ENCODE results near the gene VPS51. TPM values are rescaled to one million over a fixed set of nuclear protein-coding genes. Genes with fewer than 3 reads are reported as not detected.

VPS51 gene
- total and polyA plus RNA-seq, 11 donors: 78.4 to 165 (median 101) TPM

DNA sequence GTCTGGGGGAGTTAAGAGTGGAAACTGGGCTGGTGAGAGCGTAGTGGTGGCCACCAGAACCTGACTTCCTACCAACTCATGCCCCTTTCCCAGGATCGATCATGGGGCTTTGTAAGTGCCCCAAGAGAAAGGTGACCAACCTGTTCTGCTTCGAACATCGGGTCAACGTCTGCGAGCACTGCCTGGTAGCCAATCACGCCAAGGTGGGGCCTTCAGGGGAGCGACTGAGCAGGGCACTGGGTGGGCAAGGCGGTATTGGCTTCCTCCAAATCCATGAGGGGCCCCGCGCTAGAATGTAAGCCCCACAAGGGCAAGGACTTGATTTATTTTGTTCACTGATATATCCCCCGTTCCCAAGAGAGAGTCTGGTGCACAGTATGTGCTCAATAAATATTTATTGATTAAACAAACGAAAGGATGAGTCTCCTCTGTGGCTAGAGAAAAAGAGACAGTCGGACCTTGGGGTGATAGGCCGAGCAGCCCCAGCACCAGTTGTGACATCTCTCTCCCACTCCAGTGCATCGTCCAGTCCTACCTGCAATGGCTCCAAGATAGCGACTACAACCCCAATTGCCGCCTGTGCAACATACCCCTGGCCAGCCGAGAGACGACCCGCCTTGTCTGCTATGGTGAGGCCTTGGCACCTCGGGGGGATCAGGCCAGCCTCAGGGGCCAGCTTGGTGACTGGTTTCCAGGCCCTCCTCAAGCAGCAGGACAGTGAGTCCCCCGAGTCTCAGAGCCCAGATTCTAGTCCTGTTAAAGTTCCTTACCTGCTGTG is 11.2 kb upstream of the VPS51 start:
- DNase-seq (no peak), ATAC-seq (peak in 2 of 4 donors; percentile 5 to 8)
- TF ChIP-seq POLR2A (IDR thresholded peaks at IDR 0.05): no peak
- TF ChIP-seq, protein P1, sequence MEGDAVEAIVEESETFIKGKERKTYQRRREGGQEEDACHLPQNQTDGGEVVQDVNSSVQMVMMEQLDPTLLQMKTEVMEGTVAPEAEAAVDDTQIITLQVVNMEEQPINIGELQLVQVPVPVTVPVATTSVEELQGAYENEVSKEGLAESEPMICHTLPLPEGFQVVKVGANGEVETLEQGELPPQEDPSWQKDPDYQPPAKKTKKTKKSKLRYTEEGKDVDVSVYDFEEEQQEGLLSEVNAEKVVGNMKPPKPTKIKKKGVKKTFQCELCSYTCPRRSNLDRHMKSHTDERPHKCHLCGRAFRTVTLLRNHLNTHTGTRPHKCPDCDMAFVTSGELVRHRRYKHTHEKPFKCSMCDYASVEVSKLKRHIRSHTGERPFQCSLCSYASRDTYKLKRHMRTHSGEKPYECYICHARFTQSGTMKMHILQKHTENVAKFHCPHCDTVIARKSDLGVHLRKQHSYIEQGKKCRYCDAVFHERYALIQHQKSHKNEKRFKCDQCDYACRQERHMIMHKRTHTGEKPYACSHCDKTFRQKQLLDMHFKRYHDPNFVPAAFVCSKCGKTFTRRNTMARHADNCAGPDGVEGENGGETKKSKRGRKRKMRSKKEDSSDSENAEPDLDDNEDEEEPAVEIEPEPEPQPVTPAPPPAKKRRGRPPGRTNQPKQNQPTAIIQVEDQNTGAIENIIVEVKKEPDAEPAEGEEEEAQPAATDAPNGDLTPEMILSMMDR (IDR thresholded peaks at IDR 0.05): no peak
- peak overlapping the region; percentile 44 to 93 (median 79) for H3K4me3 ChIP-seq
- peak overlapping the region; percentile 45 to 95 (median 90) for H3K27ac ChIP-seq
- H3K4me1 ChIP-seq: peaks cover 4 to 27% (median 16%) of the 10 kb centered on the region in 12 donors
- H3K27me3 ChIP-seq: no peaks in the 10 kb centered on the region
- no peaks in the 10 kb centered on the region for H3K9me3 ChIP-seq
- 47 to 53% (median 48%) methylated on average over 21 to 23 of the region's 23 CpGs for WGBS, 4 donors
- H3K36me3 ChIP-seq: peaks cover 0 to 48% (median 42%) of the 10 kb centered on the region in 9 donors
- intact Hi-C loops (cut with DNase I): loop anchor here in 7 of 10 donors (1.0 to 10.0 kb wide), 8 partner anchors 12 to 72 kb away; partner anchors contain the start of genes SAC3D1 (in 5 of the 7), ARL2 (in 4 of the 7), VPS51 (in 2 of the 7) and FAU (in 1 of the 7)

DNA sequence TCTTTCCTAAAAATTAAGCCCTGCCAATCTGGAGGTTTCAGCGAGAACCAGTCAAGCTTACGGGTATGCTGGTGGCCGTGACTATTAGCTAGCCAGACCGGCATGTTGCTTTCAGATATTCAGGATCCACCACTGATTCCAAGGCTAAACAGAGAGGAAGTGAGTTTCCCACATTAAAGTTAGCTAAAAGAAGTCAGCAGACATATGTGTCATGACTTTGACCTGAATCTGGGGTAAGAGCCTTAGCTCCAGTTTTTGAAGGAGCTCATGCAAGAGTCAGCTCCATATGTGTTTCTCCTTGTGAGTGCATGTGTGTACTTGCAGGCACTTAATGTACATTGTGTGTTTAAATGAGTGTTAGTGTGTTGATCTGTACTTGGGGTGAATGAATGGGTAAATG is 10.6 kb upstream of the VPS51 start:
- 79 to 97% (median 92%) methylated on average over 4 of the region's 4 CpGs for WGBS, 4 donors
- no peak overlapping the region for H3K4me3 ChIP-seq
- ATAC-seq: no peak

DNA sequence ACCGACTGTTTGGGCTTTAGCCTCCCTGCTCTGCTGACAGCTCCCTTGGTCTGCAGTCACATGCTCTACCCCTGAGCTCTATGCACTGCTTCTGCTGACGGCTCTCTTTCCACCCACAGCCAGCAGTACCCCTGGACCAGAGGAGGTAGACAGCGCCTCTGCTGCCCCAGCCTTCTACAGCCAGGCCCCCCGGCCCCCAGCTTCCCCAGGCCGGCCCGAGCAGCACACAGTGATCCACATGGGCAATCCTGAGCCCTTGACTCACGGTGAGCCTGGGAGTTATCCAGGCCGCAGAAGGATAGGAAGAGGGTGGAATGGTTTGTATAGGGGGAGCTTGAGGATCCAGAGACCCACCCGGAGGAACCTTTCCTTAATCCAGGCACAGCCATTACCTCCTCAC is 9.2 kb upstream of the VPS51 start:
- Histone ChIP-seq H3K27ac (no peak overlapping the region), H3K36me3 (peaks cover 0 to 51% (median 42%) of the 10 kb centered on the region in 9 donors), H3K4me1 (peaks cover 4 to 27% (median 16%) of the 10 kb centered on the region in 12 donors), H3K9me3 (no peaks in the 10 kb centered on the region), H3K4me3 (no peak overlapping the region), H3K27me3 (no peaks in the 10 kb centered on the region)
- DNase-seq (no peak), ATAC-seq (no peak)
- WGBS, 4 donors: 91 to 95% (median 93%) methylated on average over 7 to 9 of the region's 9 CpGs
- intact Hi-C loops (cut with DNase I): loop anchor here in 2 of 10 donors (10.0 kb wide), 1 partner anchor 72 kb away; the partner anchor contains the start of gene ARL2 (in 2 of the 2)
- TF ChIP-seq, protein P1 (IDR thresholded peaks at IDR 0.05): no peak
- TF ChIP-seq POLR2A (IDR thresholded peaks at IDR 0.05): no peak

More for the DNA sequence above, 10.6 kb upstream of the VPS51 start:
- Histone ChIP-seq H3K36me3 (peaks cover 0 to 51% (median 42%) of the 10 kb centered on the region in 9 donors), H3K9me3 (no peaks in the 10 kb centered on the region), H3K27me3 (no peaks in the 10 kb centered on the region), H3K27ac (no peak overlapping the region), H3K4me1 (peaks cover 4 to 27% (median 16%) of the 10 kb centered on the region in 12 donors)
- no peak for TF ChIP-seq POLR2A (IDR thresholded peaks at IDR 0.05)
- TF ChIP-seq, protein P1 (IDR thresholded peaks at IDR 0.05): no peak
- intact Hi-C loops (cut with DNase I): loop anchor here in 4 of 10 donors (2.0 to 10.0 kb wide), 3 partner anchors 35 to 71 kb away; partner anchors contain the start of genes ARL2 (in 2 of the 4) and SAC3D1 (in 1 of the 4)
- no peak for DNase-seq

- ATAC-seq: no peak
- H3K27me3 ChIP-seq: no peaks in the 10 kb centered on the region
- H3K9me3 ChIP-seq: no peaks in the 10 kb centered on the region
- H3K27ac ChIP-seq: no peak overlapping the region
- H3K4me3 ChIP-seq: no peak overlapping the region
- H3K36me3 ChIP-seq: peaks cover 0 to 51% (median 42%) of the 10 kb centered on the region in 9 donors
- 86 to 93% (median 89%) methylated on average over 11 of the region's 11 CpGs for WGBS, 4 donors
- intact Hi-C loops (cut with DNase I): loop anchor here in 2 of 10 donors (10.0 kb wide), 1 partner anchor 72 kb away; the partner anchor contains the start of gene ARL2 (in 2 of the 2)
- DNase-seq: no peak
- H3K4me1 ChIP-seq: peaks cover 4 to 27% (median 16%) of the 10 kb centered on the region in 12 donors
- TF ChIP-seq POLR2A (IDR thresholded peaks at IDR 0.05): no peak
- TF ChIP-seq, protein P1 (IDR thresholded peaks at IDR 0.05): no peak
These were observed 8.8 kb upstream of the VPS51 start for GRCh38 chr11:65087216-65087615.
